GM21825 (cell line): ENCODE measurements around the gene DHRS9.
A peak's percentile ranks its signal among the peaks of the same experiment; 100 is the strongest.
"Not testable (repeated sequence)": the region's sequence is repeated elsewhere in the genome, so short reads cannot be mapped to it uniquely, and the experiment has no call there.

ENCODE experiments used
- ATAC-seq: cut with Tn5 transposase; IDR thresholded peaks from one replicate; pipeline ENCODE4 v1.9.1; 2021; ENCODE audit warnings: mild to moderate bottlenecking, moderate library complexity; ENCODE audit not compliant: unreplicated experiment

DHRS9 gene

DNA sequence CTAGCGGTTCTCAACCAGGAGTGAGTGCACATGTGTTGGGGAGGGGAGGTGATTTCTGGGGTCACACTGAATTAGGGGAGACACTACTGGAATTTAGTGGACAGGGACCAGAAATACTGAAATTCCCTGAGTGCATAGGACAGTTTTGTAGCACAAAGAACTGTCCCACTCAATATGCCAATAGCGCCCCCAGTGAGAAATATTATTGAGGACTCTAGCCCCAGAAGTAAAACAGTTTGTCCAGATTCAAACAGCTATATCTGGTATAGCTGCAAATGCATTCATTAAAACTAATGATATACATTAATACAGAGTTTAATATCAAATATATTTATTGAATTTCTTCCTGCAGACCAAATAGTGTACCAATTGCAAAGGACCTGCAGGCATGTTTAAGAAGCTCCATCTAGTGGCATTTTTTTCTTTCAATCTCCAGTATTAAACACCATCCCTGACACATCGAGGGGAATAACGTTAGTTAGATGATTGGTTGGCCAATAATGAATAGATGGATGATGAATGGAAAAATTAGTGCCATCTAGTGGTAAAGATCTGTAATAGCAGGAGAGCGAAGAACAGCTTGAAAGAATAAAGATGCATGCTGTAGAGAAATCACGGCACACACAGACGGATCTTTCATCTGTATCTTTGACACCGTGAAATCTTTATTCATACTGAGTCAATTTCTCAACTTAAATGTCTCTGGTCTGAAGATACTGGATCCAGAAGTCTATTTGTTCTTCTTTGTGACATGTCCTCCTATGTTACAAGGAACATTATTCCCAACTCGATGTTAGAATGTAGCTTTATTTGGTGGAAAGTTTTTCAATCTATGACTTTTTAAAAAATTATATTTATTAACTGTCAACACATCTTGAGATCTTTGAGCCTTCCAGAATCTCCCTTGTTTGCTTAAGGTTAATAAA lies 62.5 kb downstream of the DHRS9 start:
- peak; percentile 76 for ATAC-seq

GRCh38 chr2:169134272-169134671 lies 64.9 kb downstream of the DHRS9 start:
- not testable (repeated sequence) for ATAC-seq

DNA sequence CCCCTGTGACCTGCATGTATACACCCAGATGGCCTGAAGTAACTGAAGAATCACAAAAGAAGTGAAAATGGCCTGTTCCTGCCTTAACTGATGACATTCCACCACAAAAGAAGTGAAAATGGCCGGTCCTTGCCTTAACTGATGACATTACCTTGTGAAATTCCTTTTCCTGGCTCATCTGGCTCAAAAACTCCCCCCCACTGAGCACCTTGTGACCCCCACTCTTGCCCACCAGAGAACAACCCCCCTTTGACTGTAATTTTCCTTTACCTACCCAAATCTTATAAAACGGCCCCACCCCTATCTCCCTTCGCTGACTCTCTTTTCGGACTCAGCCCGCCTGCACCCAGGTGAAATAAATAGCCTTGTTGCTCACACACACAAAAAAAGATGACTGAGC lies 67.1 kb downstream of the DHRS9 start:
- not testable (repeated sequence) for ATAC-seq

DNA sequence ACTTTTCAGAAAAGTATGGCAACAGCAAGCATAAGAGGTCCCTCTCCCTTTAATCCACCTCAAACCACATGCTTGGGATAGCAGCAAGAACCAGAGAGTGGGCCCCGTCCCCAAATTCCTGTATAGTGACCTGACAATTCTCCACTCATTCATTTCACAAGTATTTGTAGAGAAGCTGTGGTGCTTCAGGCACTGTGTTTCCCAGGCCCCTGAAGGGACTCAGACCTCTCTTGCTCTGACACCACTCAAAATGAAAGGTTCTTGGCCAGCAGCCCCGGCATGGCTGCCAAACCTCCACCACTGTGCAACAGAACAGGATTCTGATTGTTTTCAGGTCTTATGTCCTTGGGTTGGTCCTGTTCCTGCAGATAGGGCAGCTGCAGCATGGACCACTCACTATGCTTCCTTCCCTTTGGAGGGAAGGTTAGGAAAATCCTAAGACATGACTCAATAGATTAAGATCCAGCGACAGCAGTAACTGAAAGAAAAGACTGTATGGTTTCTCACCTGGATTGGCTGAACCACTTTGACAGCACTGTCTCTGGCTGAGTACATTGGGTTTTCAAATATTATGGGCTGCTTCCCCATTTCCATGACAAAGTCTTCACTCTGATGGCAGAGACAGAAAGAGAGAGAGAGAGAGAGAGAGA lies 67.6 kb downstream of the DHRS9 start:
- no peak for ATAC-seq

DNA sequence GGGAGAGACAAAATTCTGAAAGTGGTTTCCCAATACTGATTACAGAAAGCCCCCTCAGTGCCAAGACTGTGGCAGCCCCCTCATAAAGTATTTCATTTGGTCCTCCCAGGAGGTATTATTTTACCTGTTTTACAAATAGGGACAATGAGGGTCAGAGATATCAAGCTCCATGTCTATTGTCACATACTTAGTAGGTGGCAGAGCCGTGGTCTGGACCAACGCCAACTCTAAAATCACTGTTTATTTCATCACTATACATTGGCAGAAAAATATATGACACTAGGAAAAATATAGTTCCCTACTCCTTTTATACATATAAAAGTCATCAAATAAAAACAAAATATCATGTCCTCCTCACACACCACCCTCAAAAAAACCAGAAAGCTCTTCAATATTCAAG lies 68.6 kb downstream of the DHRS9 start:
- ATAC-seq = no peak

GRCh38 chr2:169139145-169139544 lies 69.8 kb downstream of the DHRS9 start:
- ATAC-seq = no peak

- ATAC-seq = no peak
Measured at GRCh38 chr2:169139993-169140767, 70.8 kb downstream of the DHRS9 start.

- ATAC-seq = peak; percentile 73
Measured at GRCh38 chr2:169141713-169142352, 72.5 kb downstream of the DHRS9 start.

GRCh38 chr2:169143998-169144397 lies 74.6 kb downstream of the DHRS9 start:
- ATAC-seq = no peak
